H7 (cell line): ENCODE measurements around the gene COX14. TPM values are rescaled to one million over a fixed set of nuclear protein-coding genes. Genes with fewer than 3 reads are reported as not detected.
"Not testable (repeated sequence)": the region's sequence is repeated elsewhere in the genome, so short reads cannot be mapped to it uniquely, and the experiment has no call there.

ENCODE experiments used
- DNase-seq: peaks from one replicate; pipeline ENCODE4 v3.0.0; 2012
- H3K27me3 ChIP-seq: 2 replicates; pipeline ENCODE4 v1.6.0; 2011; ENCODE audit warnings: mild to moderate bottlenecking, low read length; ENCODE audit not compliant: control insufficient read depth, insufficient read depth
- H3K36me3 ChIP-seq: replicated peaks from 2 replicates; pipeline ENCODE4 v1.5.1; 2011; ENCODE audit warnings: low read length; ENCODE audit not compliant: control insufficient read depth, insufficient read depth
- H3K4me3 ChIP-seq: 2 replicates; pipeline ENCODE4 v1.5.1; 2011; ENCODE audit warnings: low read depth, mild to moderate bottlenecking, control low read depth, low read length, moderate library complexity; ENCODE audit not compliant: insufficient read depth
- total RNA-seq: library from RNA; depleted of rRNA; stranded (reverse); fragments of >200 nt; shearing (Covaris generic); gene quantifications from 2 replicates; pipeline ENCODE4 v1.2.3, GENCODE V29; 2014

The COX14 gene
- total RNA-seq, 1 experiment from 2014 or later = 38.3 TPM

GRCh38 chr12:50078281-50078680 is 33.8 kb upstream of the COX14 start:
- Histone ChIP-seq H3K36me3 (no peaks in the 10 kb centered on the region), H3K27me3 (peaks cover 30% of the 10 kb centered on the region), H3K4me3 (no peak overlapping the region)
- DNase-seq = no peak

- Histone ChIP-seq H3K27me3 (peaks cover 30% of the 10 kb centered on the region), H3K4me3 (no peak overlapping the region)
- no peak for DNase-seq
Observed at GRCh38 chr12:50079771-50080170, 32.3 kb upstream of the COX14 start.

GRCh38 chr12:50081096-50081808 is 30.8 kb upstream of the COX14 start:
- DNase-seq = peak; percentile 86
- Histone ChIP-seq H3K4me3 (no peak overlapping the region), H3K27me3 (peaks cover 30% of the 10 kb centered on the region), H3K36me3 (no peaks in the 10 kb centered on the region)

More at GRCh38 chr12:50079771-50080170, 32.3 kb upstream of the COX14 start:
- H3K36me3 ChIP-seq = no peaks in the 10 kb centered on the region

DNA sequence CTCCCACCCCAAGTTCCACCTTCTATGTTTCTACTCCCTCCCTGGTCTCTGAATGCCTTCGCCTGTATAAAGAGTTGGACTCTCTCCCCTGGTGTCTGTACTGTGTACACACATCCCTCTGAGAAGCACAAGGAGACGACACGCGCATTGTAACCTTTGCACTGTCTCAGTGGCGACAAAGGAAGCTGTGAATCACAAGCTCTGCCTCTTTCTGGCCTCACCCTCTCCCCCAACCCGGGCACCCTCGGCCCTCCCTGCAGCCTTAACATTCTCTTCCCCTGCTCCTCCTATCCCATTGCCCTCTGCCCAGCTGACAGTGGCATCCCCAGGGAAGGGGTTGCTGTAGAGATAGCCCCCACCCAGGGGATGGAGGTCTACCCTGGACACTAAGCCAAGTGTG is 29.4 kb upstream of the COX14 start:
- Histone ChIP-seq H3K27me3 (peaks cover 30% of the 10 kb centered on the region), H3K36me3 (peaks cover 12% of the 10 kb centered on the region)
- DNase-seq = no peak

GRCh38 chr12:50083301-50083700 is 28.7 kb upstream of the COX14 start:
- Histone ChIP-seq H3K27me3 (peaks cover 30% of the 10 kb centered on the region), H3K4me3 (no peak overlapping the region), H3K36me3 (peaks cover 17% of the 10 kb centered on the region)
- DNase-seq = no peak

More for the DNA sequence above, 29.4 kb upstream of the COX14 start:
- H3K4me3 ChIP-seq = no peak overlapping the region

DNA sequence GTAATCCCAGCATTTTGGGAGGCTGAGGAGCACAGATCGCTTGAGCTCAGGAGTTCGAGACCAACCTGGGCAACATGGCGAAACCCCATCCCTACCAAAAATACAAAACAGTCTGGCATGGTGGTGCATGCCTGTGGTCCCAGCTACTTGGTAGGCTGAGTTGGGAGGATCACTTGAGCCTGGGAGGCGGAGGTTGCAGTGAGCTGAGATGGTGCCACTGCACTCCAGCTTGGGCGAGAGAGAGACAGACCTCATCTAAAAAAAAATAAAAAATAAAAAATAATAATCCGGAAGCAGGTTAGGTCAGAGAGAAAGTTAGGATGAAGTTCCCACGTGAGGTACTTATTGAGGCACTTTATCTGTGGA is 27.6 kb upstream of the COX14 start:
- DNase-seq = not testable (repeated sequence)
- Histone ChIP-seq H3K27me3 (peaks cover 30% of the 10 kb centered on the region), H3K4me3 (peak overlapping the region; percentile 66), H3K36me3 (peaks cover 26% of the 10 kb centered on the region)

GRCh38 chr12:50084775-50085614 is 27.0 kb upstream of the COX14 start, which contains the start of gene SMARCD1:
SMARCD1 (plus strand) TSS chr12:50085342; CDS start chr12:50085370, 28 bp downstream.
- Histone ChIP-seq H3K36me3 (peaks cover 29% of the 10 kb centered on the region), H3K27me3 (peaks cover 24% of the 10 kb centered on the region), H3K4me3 (peak within 1 kb of the TSS; percentile 66)
- peak; percentile 99 for DNase-seq

DNA sequence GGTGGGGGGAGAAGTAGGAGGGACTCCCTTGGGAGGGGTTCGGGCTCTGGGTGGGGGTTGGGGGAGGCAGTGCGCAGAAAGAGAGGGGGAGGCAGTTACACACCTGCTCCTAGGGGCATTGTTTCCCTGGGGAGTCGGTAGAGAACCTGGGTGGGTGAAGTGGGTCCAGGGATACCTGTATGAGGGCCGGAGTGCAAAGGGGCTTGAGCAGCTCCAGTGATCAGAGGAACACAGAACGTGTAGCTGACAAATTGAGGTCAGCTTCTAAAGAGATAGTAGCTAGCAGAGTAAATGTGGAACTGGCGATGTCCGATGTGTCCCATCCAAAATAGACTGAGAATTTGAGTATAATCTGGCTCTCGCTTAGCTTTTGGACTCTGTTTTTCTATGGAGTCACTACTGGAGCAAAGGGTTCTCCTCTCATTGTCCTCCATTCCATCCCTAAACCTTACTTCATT is 26.4 kb upstream of the COX14 start:
- peaks cover 17% of the 10 kb centered on the region; the same call in 1 of the 2 replicates for H3K27me3 ChIP-seq
- peak overlapping the region; percentile 66 for H3K4me3 ChIP-seq
- H3K36me3 ChIP-seq = peaks cover 34% of the 10 kb centered on the region
- DNase-seq = no peak

GRCh38 chr12:50086148-50086547 is 25.9 kb upstream of the COX14 start:
- Histone ChIP-seq H3K27me3 (peaks cover 12% of the 10 kb centered on the region; the same call in 1 of the 2 replicates), H3K4me3 (no peak overlapping the region), H3K36me3 (peaks cover 36% of the 10 kb centered on the region)
- no peak for DNase-seq

DNA sequence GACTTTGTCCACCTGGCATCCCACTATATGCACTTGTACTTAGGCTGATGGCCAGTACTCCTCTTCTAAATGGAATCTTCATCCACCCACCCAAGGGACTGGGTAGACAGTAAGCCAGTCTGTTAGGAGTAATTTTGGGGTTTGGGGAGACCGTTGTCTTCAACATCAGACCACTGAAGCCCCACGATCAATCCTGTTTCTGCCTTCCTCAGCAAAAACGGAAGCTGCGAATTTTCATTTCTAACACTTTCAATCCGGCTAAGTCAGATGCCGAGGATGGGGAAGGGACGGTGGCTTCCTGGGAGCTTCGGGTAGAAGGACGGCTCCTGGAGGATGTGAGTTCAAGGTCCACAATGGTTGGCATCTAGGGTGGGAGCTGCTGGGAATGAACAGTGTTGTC is 24.9 kb upstream of the COX14 start:
- DNase-seq = no peak
- Histone ChIP-seq H3K27me3 (peaks cover 3% of the 10 kb centered on the region; the same call in 1 of the 2 replicates), H3K4me3 (no peak overlapping the region), H3K36me3 (peaks cover 42% of the 10 kb centered on the region)

GRCh38 chr12:50087995-50088394 is 24.0 kb upstream of the COX14 start:
- H3K36me3 ChIP-seq = peaks cover 47% of the 10 kb centered on the region

DNA sequence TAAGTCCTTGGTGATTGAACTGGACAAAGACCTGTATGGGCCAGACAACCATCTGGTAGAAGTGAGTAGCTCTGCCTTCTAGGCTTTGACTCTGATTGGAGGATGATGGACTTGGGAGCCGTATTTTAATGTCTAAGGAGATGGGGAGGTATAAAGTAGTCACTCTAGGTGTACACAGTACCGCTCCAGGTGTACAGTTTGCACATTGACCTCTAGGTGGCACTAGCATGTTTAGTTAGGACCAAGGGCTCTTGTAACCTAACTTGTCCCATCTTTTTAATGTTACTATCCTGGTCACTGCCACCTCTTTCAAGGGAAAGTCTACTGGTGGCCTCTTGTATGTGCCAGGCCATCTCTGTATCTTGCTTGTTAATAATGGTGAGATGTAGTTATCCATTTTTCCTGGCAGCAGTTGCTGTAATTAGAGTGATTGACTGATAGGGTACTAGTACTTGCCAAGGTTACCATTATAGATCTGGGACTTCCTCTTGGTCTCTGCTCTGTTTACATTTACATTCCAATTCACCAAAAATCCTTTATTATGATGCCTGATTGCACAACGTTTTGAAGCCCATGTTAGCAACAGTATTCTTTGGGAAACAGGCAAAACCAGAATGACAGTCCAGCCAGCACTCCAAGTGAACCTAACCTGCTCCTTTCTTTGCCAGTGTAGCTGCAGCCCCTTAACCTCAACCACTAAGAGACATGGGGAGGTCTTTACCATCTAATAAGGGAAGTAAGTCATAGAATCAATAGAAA is 23.3 kb upstream of the COX14 start:
- peak; percentile 79 for DNase-seq
- Histone ChIP-seq H3K4me3 (no peak overlapping the region), H3K27me3 (no peaks in the 10 kb centered on the region), H3K36me3 (peaks cover 52% of the 10 kb centered on the region)

More at GRCh38 chr12:50087995-50088394, 24.0 kb upstream of the COX14 start:
- Histone ChIP-seq H3K4me3 (no peak overlapping the region), H3K27me3 (no peaks in the 10 kb centered on the region)
- DNase-seq = no peak

DNA sequence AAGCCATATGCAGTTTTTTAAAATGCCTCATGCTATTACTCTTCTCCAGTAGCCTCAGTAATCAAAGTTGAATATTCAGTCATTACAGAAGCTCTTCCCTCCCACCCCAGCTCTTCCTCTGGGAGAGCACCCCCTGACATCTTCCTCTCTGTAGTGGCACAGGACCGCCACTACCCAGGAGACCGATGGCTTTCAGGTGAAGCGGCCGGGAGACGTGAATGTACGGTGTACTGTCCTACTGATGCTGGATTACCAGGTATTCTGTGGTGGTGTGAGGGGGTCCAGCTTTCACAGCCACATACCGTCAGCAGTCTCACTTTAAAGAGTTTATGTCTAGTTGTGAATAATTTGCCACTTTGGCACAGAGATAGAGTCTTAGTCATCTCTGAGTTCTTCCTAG is 22.3 kb upstream of the COX14 start:
- peaks cover 59% of the 10 kb centered on the region for H3K36me3 ChIP-seq
- no peaks in the 10 kb centered on the region for H3K27me3 ChIP-seq
- no peak for DNase-seq
- no peak overlapping the region for H3K4me3 ChIP-seq

DNA sequence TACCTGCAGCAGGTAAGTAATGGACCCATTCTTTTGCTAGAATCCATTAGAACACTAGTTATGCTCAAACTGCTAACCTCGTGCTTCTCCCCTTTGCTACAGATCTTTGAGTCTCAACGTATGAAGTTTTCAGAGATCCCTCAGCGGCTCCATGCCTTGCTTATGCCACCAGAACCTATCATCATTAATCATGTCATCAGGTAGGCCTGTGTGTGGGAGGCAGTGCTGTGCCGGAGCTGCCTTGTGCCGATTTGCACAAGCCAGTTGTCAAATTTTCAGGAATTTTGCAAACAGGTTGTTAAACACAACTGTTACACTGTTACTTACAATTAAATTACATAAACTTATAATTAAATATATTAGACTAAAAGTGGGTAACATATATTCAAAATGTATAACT is 21.6 kb upstream of the COX14 start:
- no peak for DNase-seq
- Histone ChIP-seq H3K36me3 (peaks cover 62% of the 10 kb centered on the region), H3K4me3 (no peak overlapping the region), H3K27me3 (no peaks in the 10 kb centered on the region)
